GM20000 (cell line): ENCODE results near the gene MEIS2.

ENCODE experiments used
- DNase-seq: peaks from one replicate; pipeline ENCODE4 v3.0.0; 2012; ENCODE audit warnings: low spot score
- TF ChIP-seq, protein P1 (sequence below): IDR thresholded peaks from 2 replicates; pipeline ENCODE4 v1.5.1; 2012; ENCODE audit warnings: mild to moderate bottlenecking, control low read depth; ENCODE audit errors: extremely low read depth, missing control alignments

Gene MEIS2

DNA sequence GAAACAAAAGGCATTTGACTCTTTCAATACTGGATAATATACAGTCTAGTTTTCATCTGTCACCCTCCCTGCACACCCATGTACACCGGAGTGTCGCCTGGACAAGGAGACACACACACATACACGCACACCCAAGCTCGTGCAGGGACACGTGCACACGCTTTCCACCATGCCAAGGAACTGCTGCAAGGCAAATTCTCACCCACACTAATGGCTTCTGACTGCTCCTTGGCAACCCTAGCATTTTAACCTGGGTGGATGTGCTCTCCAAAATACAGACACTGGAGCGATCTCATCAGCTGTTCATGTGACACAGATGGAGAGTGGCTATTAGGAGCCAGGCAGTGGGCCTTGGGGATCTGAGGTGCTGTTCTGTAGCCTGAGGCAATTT is 61.6 kb downstream of the MEIS2 start:
- no peak for DNase-seq
- TF ChIP-seq, protein P1, sequence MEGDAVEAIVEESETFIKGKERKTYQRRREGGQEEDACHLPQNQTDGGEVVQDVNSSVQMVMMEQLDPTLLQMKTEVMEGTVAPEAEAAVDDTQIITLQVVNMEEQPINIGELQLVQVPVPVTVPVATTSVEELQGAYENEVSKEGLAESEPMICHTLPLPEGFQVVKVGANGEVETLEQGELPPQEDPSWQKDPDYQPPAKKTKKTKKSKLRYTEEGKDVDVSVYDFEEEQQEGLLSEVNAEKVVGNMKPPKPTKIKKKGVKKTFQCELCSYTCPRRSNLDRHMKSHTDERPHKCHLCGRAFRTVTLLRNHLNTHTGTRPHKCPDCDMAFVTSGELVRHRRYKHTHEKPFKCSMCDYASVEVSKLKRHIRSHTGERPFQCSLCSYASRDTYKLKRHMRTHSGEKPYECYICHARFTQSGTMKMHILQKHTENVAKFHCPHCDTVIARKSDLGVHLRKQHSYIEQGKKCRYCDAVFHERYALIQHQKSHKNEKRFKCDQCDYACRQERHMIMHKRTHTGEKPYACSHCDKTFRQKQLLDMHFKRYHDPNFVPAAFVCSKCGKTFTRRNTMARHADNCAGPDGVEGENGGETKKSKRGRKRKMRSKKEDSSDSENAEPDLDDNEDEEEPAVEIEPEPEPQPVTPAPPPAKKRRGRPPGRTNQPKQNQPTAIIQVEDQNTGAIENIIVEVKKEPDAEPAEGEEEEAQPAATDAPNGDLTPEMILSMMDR = no peak

GRCh38 chr15:37037850-37038715 is 62.3 kb downstream of the MEIS2 start:
- no peak for DNase-seq
- TF ChIP-seq, protein P1 = no peak

DNA sequence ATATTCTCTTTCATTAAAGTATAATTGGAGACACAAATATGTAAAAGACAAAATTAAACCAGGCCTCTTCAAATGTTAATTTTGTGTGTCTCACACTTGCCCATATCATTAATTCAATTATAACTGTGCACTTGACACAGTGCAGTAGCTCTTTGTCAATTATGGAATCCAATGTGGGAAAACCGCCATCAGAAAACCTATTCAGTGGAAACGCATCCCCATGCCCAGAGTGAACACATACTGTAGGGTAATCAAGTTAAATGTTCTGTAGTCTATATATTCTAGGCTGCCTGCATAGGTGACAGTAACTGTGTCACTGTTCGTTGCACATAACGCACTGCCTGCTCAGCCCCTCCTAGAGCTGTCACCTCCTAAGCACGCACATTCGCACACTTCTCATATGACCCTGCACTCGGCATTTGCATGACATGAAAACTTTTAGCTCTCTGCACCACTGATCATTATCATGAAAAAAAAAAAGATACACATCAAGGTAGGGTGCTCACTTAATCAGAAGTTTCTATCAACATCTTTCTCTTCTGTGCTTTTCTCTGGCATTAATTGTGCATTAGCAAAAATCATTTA is 63.2 kb downstream of the MEIS2 start:
- TF ChIP-seq, protein P1 = no peak
- DNase-seq = no peak

- no peak for DNase-seq
- TF ChIP-seq, protein P1 = no peak
Measured at GRCh38 chr15:37034835-37035748, 65.3 kb downstream of the MEIS2 start.

DNA sequence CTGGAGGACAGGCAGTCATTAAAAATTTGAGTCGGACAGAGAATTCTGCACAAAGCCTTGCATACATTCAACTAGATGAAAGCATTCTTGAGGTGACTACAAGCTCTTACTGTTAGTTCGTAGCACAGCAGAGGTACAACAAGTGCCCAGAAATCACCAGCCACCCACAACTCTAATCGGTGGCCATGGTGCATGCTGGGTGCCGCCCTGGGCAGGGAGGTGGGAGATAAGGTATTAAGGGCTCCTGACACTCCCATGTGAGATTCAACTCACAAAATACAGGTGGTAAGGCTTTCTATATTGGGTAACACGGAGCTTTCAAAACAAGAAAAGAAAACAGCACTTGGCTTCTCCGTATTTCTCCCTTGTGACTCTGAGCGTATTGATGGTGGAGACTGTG is 66.0 kb downstream of the MEIS2 start:
- TF ChIP-seq, protein P1 = no peak
- no peak for DNase-seq

GRCh38 chr15:37032091-37032775 is 68.1 kb downstream of the MEIS2 start:
- TF ChIP-seq, protein P1 = no peak
- no peak for DNase-seq
